Panc1 (cell line): ENCODE measurements around the gene LRGUK. TPM values are rescaled to one million over a fixed set of nuclear protein-coding genes. Genes with fewer than 3 reads are reported as not detected.

ENCODE experiments used
- ATAC-seq: fragments of 200-7000 bp; cut with Tn5 transposase; 2 replicates; pipeline ENCODE4 v1.9.1; 2020; ENCODE audit warnings: mild to moderate bottlenecking, moderate library complexity
- BruUV-seq: library from RNA; stranded (reverse); fragments of 400-500 nt; replicated peaks from 2 replicates; lab custom pipeline; 2021; lab: Mats Ljungman, UMichigan
- CTCF ChIA-PET: fragments of 300-600 bp; sonication (Branson Sonifier 250); formaldehyde crosslinking; loops from one replicate; lab custom pipeline; 2022; ENCODE audit warnings: antibody characterized with exemption; lab: Charles Lee
- POLR2A ChIA-PET: fragments of 300-600 bp; sonication (Branson Sonifier 250); formaldehyde crosslinking; loops from one replicate; lab custom pipeline; 2022; ENCODE audit warnings: antibody characterized with exemption; lab: Charles Lee
- DNase-seq: peaks from one replicate; pipeline ENCODE4 v3.0.0-alpha.2; 2010; ENCODE audit warnings: low read depth, low spot score
- H3K27ac ChIP-seq: 2 replicates; pipeline ENCODE4 v1.5.1; 2011; ENCODE audit warnings: mild to moderate bottlenecking, low read length, inconsistent platforms
- H3K27me3 ChIP-seq: fragments of 200-500 bp; sonication (Bioruptor generic); 2 replicates; pipeline ENCODE4 v1.6.0; 2014; ENCODE audit warnings: low read length, inconsistent platforms; ENCODE audit not compliant: control insufficient read depth, insufficient read depth
- H3K36me3 ChIP-seq: fragments of 200-500 bp; sonication (Bioruptor generic); 2 replicates; pipeline ENCODE4 v1.5.1; 2014; ENCODE audit warnings: inconsistent platforms, mild to moderate bottlenecking, low read length, moderate library complexity; ENCODE audit not compliant: control insufficient read depth, insufficient read depth
- H3K4me1 ChIP-seq: 2 replicates; pipeline ENCODE4 v1.5.1; 2011; ENCODE audit warnings: inconsistent platforms, mild to moderate bottlenecking, low read length, moderate library complexity; ENCODE audit not compliant: control insufficient read depth, insufficient read depth
- H3K4me3 ChIP-seq, 2 experiments: 2 replicates each; pipeline ENCODE4 v1.5.1; 2011 to 2012; ENCODE audit warnings: low read depth in 2 of 2, low read length in 2 of 2, mild to moderate bottlenecking in 2 of 2, inconsistent platforms in 1 of 2, moderate library complexity in 1 of 2
- H3K9me3 ChIP-seq: fragments of 200-500 bp; sonication (Bioruptor generic); 2 replicates; pipeline ENCODE4 v1.5.1; 2014; ENCODE audit warnings: low read depth, mild to moderate bottlenecking, inconsistent platforms, low read length, moderate library complexity; ENCODE audit not compliant: control insufficient read depth, insufficient read depth
- POLR2AphosphoS5 ChIP-seq: IDR thresholded peaks from 2 replicates; pipeline ENCODE4 v1.6.1; 2012; ENCODE audit warnings: mild to moderate bottlenecking, low read depth, low read length, moderate library complexity
- SIN3A ChIP-seq: IDR thresholded peaks from 2 replicates; pipeline ENCODE4 v1.6.1; 2012; ENCODE audit warnings: low read depth, mild to moderate bottlenecking, low read length, moderate library complexity, borderline replicate concordance; ENCODE audit not compliant: insufficient read depth
- TCF7L2 ChIP-seq: IDR thresholded peaks from 2 replicates; pipeline ENCODE4 v1.6.1; 2011; ENCODE audit warnings: mild to moderate bottlenecking, low read depth, low read length, inconsistent platforms
- in situ Hi-C: cut with HindIII; loops from 2 replicates; pipeline ENCODE4 v1.10.0; 2016; ENCODE audit warnings: low sequenced_read_pairs, low pct_unique_long_range_greater_than_20kb
- intact Hi-C: fragments of 100-400 bp; cut with micrococcal nuclease; formaldehyde crosslinking; loops from one replicate; pipeline ENCODE4 v1.10.0; 2022; ENCODE audit not compliant: unreplicated experiment
- total RNA-seq: library from RNA; stranded (reverse); gene quantifications from one replicate; pipeline ENCODE4 v1.2.1, GENCODE V29; 2021; ENCODE audit not compliant: unreplicated experiment
- TF ChIP-seq, protein P1 (sequence below), 2 experiments: IDR thresholded peaks; 2 replicates each; pipeline ENCODE4 v1.6.1; 2011 to 2012; ENCODE audit warnings: low read depth in 2 of 2, control low read depth in 1 of 2, low read length in 1 of 2, mild to moderate bottlenecking in 1 of 2, moderate library complexity in 1 of 2; ENCODE audit not compliant: insufficient read depth in 1 of 2
- TF ChIP-seq, protein P2 (sequence below): fragments of 450-650 bp; IDR thresholded peaks from 2 replicates; pipeline ENCODE4 v1.5.1; 2017; ENCODE audit warnings: mild to moderate bottlenecking

The LRGUK gene
- total RNA-seq, 1 experiment from 2014 or later = 0.23 TPM

DNA sequence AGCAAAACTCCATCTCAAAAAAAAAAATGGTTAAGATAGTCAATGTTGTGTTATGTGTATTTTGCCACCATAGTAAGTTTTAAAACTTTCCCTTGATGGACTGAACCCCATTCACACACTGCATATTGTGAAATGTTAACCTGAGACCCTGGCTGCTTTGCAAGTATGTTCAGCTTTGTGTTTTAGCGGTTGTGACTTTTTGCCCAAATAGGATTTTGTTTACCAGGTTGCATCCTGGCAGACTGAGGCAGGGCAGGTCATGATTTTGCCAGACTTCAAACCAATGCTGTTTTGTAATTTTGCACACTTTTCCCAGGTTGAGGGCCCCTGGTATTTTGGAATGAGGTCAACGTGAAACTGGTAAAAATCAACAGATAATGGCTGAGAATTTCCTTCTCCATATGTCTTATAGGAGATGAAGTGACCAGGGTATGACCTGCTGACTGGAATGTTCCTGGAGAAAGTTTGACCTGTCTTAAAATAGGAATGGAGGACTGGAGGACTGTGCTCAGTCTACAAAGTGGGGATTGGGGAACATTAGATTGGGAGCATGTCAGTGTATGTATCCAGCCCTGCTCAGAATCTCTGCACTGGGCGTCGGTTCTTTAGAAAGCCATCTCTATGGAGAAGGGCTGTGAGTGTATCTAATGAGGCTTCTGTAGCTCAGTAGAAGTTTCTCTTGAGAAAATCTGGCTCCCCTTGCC, 76.2 kb downstream of the LRGUK start:
- TF ChIP-seq TCF7L2 (no peak), POLR2AphosphoS5 (no peak), SIN3A (no peak)
- TF ChIP-seq, protein P1, sequence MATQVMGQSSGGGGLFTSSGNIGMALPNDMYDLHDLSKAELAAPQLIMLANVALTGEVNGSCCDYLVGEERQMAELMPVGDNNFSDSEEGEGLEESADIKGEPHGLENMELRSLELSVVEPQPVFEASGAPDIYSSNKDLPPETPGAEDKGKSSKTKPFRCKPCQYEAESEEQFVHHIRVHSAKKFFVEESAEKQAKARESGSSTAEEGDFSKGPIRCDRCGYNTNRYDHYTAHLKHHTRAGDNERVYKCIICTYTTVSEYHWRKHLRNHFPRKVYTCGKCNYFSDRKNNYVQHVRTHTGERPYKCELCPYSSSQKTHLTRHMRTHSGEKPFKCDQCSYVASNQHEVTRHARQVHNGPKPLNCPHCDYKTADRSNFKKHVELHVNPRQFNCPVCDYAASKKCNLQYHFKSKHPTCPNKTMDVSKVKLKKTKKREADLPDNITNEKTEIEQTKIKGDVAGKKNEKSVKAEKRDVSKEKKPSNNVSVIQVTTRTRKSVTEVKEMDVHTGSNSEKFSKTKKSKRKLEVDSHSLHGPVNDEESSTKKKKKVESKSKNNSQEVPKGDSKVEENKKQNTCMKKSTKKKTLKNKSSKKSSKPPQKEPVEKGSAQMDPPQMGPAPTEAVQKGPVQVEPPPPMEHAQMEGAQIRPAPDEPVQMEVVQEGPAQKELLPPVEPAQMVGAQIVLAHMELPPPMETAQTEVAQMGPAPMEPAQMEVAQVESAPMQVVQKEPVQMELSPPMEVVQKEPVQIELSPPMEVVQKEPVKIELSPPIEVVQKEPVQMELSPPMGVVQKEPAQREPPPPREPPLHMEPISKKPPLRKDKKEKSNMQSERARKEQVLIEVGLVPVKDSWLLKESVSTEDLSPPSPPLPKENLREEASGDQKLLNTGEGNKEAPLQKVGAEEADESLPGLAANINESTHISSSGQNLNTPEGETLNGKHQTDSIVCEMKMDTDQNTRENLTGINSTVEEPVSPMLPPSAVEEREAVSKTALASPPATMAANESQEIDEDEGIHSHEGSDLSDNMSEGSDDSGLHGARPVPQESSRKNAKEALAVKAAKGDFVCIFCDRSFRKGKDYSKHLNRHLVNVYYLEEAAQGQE (IDR thresholded peaks at IDR 0.05; ENCODE audit: insufficient read depth in 1 of 2, low read depth in 2 of 2, low read length in 1 of 2) = no peak
- TF ChIP-seq, protein P2, sequence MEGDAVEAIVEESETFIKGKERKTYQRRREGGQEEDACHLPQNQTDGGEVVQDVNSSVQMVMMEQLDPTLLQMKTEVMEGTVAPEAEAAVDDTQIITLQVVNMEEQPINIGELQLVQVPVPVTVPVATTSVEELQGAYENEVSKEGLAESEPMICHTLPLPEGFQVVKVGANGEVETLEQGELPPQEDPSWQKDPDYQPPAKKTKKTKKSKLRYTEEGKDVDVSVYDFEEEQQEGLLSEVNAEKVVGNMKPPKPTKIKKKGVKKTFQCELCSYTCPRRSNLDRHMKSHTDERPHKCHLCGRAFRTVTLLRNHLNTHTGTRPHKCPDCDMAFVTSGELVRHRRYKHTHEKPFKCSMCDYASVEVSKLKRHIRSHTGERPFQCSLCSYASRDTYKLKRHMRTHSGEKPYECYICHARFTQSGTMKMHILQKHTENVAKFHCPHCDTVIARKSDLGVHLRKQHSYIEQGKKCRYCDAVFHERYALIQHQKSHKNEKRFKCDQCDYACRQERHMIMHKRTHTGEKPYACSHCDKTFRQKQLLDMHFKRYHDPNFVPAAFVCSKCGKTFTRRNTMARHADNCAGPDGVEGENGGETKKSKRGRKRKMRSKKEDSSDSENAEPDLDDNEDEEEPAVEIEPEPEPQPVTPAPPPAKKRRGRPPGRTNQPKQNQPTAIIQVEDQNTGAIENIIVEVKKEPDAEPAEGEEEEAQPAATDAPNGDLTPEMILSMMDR = no peak
- H3K9me3 ChIP-seq = no peaks in the 10 kb centered on the region
- ChIA-PET CTCF (no interaction called here), POLR2A (no interaction called here)
- no peaks in the 10 kb centered on the region; the same call in 1 of the 2 replicates for H3K27me3 ChIP-seq
- H3K4me3 ChIP-seq = no peak overlapping the region
- intact Hi-C loops = no loop called here
- DNase-seq (no peak), ATAC-seq (no peak)
- no peaks in the 10 kb centered on the region for H3K4me1 ChIP-seq
- BruUV-seq = no TSS peak
- H3K36me3 ChIP-seq = no peaks in the 10 kb centered on the region
- in situ Hi-C loops = no loop called here
- no peak overlapping the region for H3K27ac ChIP-seq

DNA sequence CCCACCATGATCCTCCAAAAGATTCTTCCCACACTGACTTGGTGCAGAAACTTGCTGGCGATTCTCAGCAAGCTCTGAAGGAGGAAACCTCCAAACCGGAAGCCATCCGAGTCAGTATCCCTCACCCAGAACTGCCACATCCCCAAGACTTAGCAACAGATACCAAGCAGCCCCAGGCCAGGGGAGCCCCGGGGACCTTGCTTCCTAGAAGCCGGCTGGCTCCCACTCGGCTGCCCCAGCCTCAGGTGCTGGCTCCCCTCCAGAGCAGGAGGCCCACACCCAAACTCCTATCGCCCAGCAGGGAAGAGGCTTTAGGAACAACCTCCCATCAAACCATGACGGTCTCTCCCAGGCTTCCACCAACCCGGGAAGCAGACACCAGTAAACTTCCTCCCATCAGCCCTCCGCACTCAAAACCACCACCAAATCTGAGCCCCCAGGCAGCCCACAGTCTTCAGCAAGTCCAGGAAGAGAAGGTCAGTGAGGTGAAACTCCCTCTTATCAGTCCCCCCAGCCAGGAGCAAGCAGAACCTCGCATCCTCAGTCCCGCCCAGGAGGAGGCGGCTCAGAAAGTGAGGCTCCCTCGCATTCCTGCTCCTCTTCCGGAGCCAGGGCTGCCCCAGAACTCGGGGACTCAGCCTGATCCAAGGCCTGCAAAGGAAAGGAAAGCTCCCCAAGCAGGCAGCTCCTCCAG, 82.3 kb downstream of the LRGUK start:
- no peak for DNase-seq
- Histone ChIP-seq H3K4me1 (no peaks in the 10 kb centered on the region), H3K9me3 (no peaks in the 10 kb centered on the region), H3K36me3 (no peaks in the 10 kb centered on the region), H3K4me3 (no peak overlapping the region), H3K27ac (no peak overlapping the region), H3K27me3 (no peaks in the 10 kb centered on the region; the same call in 1 of the 2 replicates)
- ChIA-PET CTCF (no interaction called here), POLR2A (no interaction called here)
- intact Hi-C loops = no loop called here
- in situ Hi-C loops = no loop called here
- TF ChIP-seq, protein P1 (IDR thresholded peaks at IDR 0.05; ENCODE audit: insufficient read depth in 1 of 2, low read depth in 2 of 2, low read length in 1 of 2) = no peak
- TF ChIP-seq POLR2AphosphoS5 (no peak), SIN3A (no peak), TCF7L2 (no peak)
- TF ChIP-seq, protein P2 = no peak
- no TSS peak for BruUV-seq
- no peak for ATAC-seq
